K562 (cell line): ENCODE data around the gene MFSD12. TPM values are rescaled to one million over a fixed set of nuclear protein-coding genes. Genes with fewer than 3 reads are reported as not detected.
A peak's percentile ranks its signal among the peaks of the same experiment; 100 is the strongest.

Experiments used
- ATF2 ChIP-seq: sonication (generic); formaldehyde crosslinking; IDR thresholded peaks from 2 replicates; pipeline ENCODE4 v1.8.1; 2022; ENCODE audit warnings: missing genetic modification reagents
- ESRRA ChIP-seq: fragments of 450-650 bp; IDR thresholded peaks from 2 replicates; pipeline ENCODE4 v1.6.1; 2014; ENCODE audit warnings: low read depth, mild to moderate bottlenecking, moderate library complexity, borderline replicate concordance
- GABPB2 ChIP-seq: fragments of 250-450 bp; sonication (Bioruptor Pico); conservative IDR thresholded peaks from 2 replicates; pipeline ENCODE4 v1.5.1; 2021; ENCODE audit warnings: mild to moderate bottlenecking
- KLF10 ChIP-seq: fragments of 250-450 bp; sonication (Bioruptor Pico); IDR thresholded peaks from 2 replicates; pipeline ENCODE4 v1.6.1; 2021; ENCODE audit warnings: matching md5 sums
- MTF1 ChIP-seq: fragments of 250-450 bp; sonication (Bioruptor Pico); IDR thresholded peaks from 2 replicates; pipeline ENCODE4 v1.9.0; 2021; ENCODE audit warnings: moderate library complexity, mild to moderate bottlenecking, inconsistent platforms, borderline replicate concordance
- POLR2G ChIP-seq: fragments of 200-400 bp; formaldehyde crosslinking; IDR thresholded peaks from 2 replicates; pipeline ENCODE4 v1.6.1; 2017; ENCODE audit warnings: low read depth, mild to moderate bottlenecking, antibody characterized with exemption, low read length, moderate library complexity
- RBM39 ChIP-seq: fragments of 200-400 bp; formaldehyde crosslinking; optimal IDR thresholded peaks from 2 replicates; pipeline ENCODE3; 2018; ENCODE audit warnings: low read depth, low read length
- RNF2 ChIP-seq: sonication (generic); IDR thresholded peaks from 2 replicates; pipeline ENCODE4 v1.6.1; 2016
- THAP12 ChIP-seq: fragments of 250-450 bp; sonication (Bioruptor Pico); IDR thresholded peaks from 2 replicates; pipeline ENCODE4 v1.9.0; 2021; ENCODE audit warnings: mild to moderate bottlenecking, inconsistent platforms
- TRIM24 ChIP-seq, 2 experiments: fragments of 450-650 bp; IDR thresholded peaks; 2 replicates each; pipeline ENCODE4 v1.6.1; 2016
- ZBTB11 ChIP-seq, 3 experiments: fragments of 200-800 bp in 1 of 3; fragments of 250-450 bp in 1 of 3; fragments of 450-650 bp in 1 of 3; sonication (Bioruptor Pico) in 1 of 3; sonication (Bioruptor generic) in 1 of 3; formaldehyde crosslinking in 1 of 3; IDR thresholded peaks; 2 replicates each; pipeline versions ENCODE4 v1.6.1 to v1.8.0; 2016 to 2022; ENCODE audit warnings: mild to moderate bottlenecking in 2 of 3, missing genetic modification characterization in 2 of 3, missing compliant biosample characterization in 1 of 3, moderate library complexity in 1 of 3
- ZNF165 ChIP-seq: fragments of 250-450 bp; sonication (Bioruptor Pico); IDR thresholded peaks from 2 replicates; pipeline ENCODE4 v1.4.0; 2020; ENCODE audit warnings: borderline replicate concordance
- ZNF695 ChIP-seq: fragments of 450-650 bp; formaldehyde crosslinking; IDR thresholded peaks from 2 replicates; pipeline ENCODE4 v1.4.0; 2020; ENCODE audit warnings: mild to moderate bottlenecking, moderate library complexity
- polyA plus RNA-seq, 8 experiments: library from polyadenylated mRNA; depleted of rRNA in 4 of 8; stranded (reverse) in 5 of 8; unstranded in 3 of 8; fragments of >200 nt; fragmentation: Nextera tagmentation in 2 of 8; fragmentation: Illumina TruSeq in 1 of 8; extraction: Ambion mirVana in 2 of 8; extraction: Trizol in 1 of 8; gene quantifications; 2 replicates each; pipeline versions ENCODE4 v1.2.1 to v1.2.3, GENCODE V29; 2011 to 2014; ENCODE audit warnings: inconsistent platforms in 1 of 8, missing spikeins in 1 of 8
- total RNA-seq, 7 experiments: library from RNA; depleted of rRNA in 6 of 7; stranded (reverse); fragments of >200 nt in 6 of 7; fragmentation: Illumina TruSeq in 2 of 7; extraction: Trizol in 2 of 7; gene quantifications; 2 replicates each; pipeline versions ENCODE4 v1.2.1 to v1.2.3, GENCODE V29; 2011 to 2021; ENCODE audit warnings: low replicate concordance in 1 of 7
- TF ChIP-seq, protein P1 (sequence below): fragments of 450-650 bp; IDR thresholded peaks from 2 replicates; pipeline ENCODE4 v1.6.1; 2016; ENCODE audit warnings: borderline replicate concordance
- TF ChIP-seq, protein P2 (sequence below): conservative IDR thresholded peaks from 2 replicates; pipeline ENCODE4 v1.6.1; 2011; ENCODE audit warnings: low read depth, mild to moderate bottlenecking, low read length; ENCODE audit not compliant: control insufficient read depth

Gene MFSD12
- total and polyA plus RNA-seq, 9 of the 15 experiments (the other 6 are each of a cell fraction or from before 2014, with no cell fraction given) = 0.69 to 112 (median 31.8) TPM

DNA sequence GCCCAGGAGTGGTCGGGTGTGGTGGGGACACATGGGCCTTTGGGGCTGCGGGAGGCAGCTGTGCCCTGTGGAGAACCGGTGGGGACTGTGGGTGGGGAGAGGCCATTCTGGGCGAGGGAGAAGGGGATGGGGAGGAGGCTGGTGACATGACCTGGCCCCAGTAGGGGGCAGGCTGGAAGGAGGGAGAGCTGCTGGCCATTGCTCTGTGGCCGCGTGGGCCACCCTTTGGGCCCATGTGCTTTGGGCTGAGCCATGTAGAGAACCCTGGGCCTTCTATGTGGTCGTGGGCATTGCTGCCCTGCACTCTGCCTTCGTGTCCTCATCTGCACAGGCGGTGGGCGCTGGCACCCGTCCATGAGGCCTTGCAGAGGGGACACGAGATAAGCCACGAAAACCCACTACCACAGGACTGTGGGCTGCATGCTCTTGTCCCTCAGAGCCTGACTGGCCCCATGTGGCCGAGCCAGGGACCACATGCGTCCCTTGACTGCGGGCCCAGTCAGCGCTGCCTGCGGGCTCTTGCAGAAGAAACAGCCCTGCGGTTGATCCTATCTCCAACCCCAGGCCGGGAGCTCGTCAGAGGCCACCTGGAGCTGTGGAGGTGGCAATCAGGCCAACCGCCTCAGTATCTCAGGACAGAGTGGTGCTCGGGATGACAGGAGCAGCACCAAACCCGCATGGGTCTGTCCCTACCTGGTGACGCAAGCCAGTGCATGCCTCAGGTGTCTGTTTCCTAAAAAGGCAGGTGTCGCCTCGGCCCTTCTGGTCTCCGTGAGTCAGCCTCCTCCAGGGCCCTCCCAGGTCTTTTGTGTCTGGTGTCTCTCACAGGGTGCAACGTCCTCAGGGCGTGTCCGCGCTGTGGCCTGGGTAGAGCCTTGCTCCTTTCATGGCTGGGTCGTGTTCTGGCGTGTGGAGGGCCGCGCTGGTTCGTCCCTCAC lies 37.0 kb downstream of the MFSD12 start (continued):
- TF ChIP-seq ZBTB11 (CRISPR knock-in tag; IDR thresholded peaks at IDR 0.05) (no peak; a peak in 1 of 6 replicates), TRIM24 (IDR thresholded peaks at IDR 0.05) (peak; percentile 31 to 68; a peak in 3 of 4 replicates), RNF2 (peak; percentile 92; the same call in 1 of the 2 replicates), ESRRA (peak; percentile 93; the same call in 1 of the 2 replicates), MTF1 (no peak), RBM39 (no peak), ZNF695 (CRISPR knock-in tag) (no peak), ZNF165 (CRISPR knock-in tag) (no peak), KLF10 (CRISPR knock-in tag) (no peak), THAP12 (CRISPR knock-in tag) (no peak), ATF2 (CRISPR knock-in tag) (no peak), GABPB2 (CRISPR knock-in tag) (no peak), POLR2G (peak; percentile 67)
- TF ChIP-seq, protein P1, sequence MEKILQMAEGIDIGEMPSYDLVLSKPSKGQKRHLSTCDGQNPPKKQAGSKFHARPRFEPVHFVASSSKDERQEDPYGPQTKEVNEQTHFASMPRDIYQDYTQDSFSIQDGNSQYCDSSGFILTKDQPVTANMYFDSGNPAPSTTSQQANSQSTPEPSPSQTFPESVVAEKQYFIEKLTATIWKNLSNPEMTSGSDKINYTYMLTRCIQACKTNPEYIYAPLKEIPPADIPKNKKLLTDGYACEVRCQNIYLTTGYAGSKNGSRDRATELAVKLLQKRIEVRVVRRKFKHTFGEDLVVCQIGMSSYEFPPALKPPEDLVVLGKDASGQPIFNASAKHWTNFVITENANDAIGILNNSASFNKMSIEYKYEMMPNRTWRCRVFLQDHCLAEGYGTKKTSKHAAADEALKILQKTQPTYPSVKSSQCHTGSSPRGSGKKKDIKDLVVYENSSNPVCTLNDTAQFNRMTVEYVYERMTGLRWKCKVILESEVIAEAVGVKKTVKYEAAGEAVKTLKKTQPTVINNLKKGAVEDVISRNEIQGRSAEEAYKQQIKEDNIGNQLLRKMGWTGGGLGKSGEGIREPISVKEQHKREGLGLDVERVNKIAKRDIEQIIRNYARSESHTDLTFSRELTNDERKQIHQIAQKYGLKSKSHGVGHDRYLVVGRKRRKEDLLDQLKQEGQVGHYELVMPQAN = peak; percentile 80; the same call in 1 of the 2 replicates
- TF ChIP-seq, protein P2, sequence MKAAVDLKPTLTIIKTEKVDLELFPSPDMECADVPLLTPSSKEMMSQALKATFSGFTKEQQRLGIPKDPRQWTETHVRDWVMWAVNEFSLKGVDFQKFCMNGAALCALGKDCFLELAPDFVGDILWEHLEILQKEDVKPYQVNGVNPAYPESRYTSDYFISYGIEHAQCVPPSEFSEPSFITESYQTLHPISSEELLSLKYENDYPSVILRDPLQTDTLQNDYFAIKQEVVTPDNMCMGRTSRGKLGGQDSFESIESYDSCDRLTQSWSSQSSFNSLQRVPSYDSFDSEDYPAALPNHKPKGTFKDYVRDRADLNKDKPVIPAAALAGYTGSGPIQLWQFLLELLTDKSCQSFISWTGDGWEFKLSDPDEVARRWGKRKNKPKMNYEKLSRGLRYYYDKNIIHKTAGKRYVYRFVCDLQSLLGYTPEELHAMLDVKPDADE = 0 out of 2 replicates have a peak, but pooled peaks have one; percentile 67
